ENCODE results near the gene TMC2.

Gene TMC2

DNA sequence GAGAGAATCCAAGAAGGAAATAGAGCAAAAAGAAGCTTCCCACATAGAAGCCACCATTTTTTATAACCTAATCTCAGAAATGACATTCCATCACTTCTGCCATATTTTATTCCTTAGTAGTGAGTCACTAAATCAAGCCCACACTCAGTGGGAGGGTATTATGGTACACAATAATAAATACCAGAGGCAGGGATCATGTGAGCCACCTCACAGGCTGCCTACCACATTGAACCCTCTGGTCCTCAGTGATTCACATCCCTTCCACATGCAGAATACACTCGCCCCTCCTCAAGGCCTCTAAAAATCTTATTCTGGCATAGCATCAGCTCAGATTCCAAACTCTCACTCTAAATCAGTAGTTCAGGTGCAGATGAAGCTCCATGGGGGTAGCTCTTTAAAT is 49.4 kb downstream of the TMC2 start:
- no peak for DNase-seq (ENCODE audit: low read depth, low spot score)

DNA sequence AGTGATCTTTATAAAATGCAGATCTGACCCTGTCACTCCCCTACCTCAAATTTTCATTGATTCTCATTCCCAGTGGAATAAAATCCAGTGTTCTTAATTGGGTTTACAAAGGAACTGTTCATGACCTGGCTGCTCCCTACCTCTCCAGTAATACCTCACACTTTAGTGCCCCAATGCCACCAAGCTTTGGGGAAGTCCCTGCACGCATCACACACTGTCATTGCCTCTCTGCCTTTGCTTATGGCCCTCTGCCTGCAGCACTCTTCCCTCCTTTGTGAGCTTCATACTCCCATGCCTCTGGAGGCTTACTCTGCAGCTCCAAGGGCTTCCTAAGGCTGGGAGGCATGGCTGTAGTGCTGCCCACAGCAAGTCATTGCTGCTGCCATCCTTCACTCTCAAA is 57.4 kb downstream of the TMC2 start:
- no peak for DNase-seq (ENCODE audit: low read depth, low spot score)

DNA sequence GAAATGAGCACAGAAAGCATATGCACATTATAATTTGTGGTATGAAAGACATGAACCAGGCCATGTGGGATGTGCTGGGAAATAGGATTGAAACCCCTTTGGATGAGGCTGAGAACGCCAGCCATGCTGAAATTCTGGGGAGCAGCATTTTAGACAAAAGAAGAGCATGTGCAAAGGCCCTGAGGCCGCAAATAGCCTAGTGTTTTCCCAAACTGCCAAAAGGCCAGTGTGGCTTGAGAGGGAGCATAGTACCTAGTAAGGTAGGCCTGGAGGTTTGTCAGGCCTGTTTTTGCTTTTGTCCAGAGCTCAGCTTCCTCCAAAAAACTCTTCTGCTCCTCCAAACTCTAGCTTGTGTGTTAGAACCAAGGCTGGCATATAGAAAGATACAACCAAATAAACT is 58.7 kb downstream of the TMC2 start:
- DNase-seq (ENCODE audit: low read depth, low spot score) = no peak

DNA sequence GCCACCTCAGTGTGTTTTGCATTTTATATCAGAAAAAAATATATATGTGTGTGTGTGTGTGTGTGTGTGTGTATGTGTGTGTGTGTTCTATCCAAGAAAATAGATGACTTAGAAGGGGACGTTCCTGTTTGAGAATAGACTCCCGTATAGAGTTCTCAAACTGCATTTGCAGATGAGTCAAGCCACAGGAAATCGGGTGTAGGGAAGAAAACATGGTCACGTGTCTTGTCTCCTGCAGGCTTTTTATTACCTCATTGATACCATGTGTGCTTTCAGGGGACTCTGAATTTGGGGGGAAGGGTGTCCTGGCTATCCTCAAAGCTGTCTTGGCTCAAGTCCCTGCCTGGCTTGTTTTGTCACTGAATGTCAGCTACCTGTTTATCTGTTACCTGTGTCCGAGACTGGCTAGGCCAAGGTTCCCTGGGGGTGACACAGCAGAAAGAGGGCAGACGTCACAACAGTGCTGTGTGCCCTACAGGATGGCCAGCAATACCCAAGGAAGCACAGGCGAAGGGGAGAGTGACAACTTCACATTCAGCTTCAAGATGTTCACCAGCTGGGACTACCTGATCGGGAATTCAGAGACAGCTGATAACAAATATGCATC is 60.4 kb downstream of the TMC2 start:
- DNase-seq (ENCODE audit: low read depth, low spot score) = no peak

DNA sequence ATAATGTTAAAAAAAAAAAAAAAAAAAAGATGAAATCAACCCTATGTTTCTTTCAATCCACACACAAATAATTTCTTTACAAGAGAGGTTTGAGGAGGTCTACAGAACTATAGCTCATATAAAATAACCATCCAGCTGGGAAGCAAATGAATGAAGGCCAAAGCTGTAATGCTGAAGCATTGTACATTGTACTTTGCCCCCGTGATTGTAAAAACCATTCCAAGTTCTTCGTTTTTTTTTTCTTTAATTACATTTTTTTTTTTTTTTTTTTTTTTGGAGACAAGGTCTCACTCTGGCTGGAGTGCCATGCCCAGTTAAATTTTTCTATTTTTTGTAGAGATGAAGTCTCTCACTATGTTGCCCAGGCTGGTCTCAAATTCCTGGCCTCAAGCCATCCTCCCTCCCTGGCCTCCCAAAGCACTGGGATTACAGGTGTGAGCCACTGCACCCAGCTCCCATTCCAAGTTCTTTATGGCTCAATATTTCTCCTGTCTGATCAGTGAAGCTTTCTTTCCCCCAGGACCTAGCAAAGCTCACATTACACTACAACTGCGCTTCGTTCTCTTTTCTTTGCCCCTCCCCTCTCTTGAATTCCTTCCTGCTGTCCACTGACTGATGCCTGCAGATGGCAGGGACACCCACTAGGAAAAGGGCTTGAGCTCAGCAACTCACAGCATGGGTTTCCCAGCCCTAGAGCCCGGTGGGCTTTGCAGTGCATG is 63.1 kb downstream of the TMC2 start:
- DNase-seq (ENCODE audit: low read depth, low spot score) = no peak

DNA sequence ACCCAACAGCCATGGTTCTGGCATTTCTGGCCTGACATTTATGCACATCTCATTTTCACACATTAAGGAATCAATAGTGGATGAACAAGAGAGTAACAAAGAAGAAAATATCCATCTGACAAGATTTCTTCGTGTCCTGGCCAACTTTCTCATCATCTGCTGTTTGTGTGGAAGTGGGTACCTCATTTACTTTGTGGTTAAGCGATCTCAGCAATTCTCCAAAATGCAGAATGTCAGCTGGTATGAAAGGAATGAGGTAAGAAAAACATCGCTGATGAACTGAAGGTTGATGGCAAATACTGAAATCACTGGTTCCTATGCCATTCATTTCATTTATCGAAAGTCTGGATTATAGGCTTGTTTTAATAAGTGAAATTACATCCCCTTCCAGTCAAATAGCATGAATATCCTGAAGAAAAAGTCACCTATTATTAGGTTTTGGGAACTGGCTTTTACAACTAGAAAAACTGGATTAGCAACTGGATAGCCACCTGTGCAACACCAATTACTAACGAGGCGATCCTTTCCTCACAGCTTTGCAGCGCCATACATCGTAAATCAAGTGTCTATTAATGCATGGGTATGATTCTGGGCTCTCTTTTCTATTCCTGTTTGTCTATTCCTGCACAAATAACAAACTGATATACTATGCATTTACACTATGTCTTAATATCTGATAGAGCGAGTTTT is 65.8 kb downstream of the TMC2 start:
- no peak for DNase-seq (ENCODE audit: low read depth, low spot score)

DNA sequence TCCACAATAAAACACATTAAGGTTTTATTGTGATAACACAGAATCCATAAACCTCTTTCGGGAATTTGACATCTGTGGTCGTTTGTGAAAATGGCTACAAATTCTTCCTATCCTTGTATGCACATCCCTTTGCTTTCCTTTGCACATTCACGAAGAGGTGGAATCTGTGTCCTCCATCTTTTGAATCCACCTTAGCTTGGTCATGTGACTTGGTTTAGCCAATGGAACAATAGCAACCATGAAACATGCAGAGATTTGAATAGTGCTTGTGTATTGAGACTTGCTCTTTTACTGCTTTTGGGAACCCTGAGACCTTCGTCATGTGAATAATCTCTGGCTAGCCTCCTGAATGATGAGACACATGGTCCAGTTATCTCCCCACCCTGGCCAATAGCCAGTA is 66.4 kb downstream of the TMC2 start:
- no peak for DNase-seq (ENCODE audit: low read depth, low spot score)

DNA sequence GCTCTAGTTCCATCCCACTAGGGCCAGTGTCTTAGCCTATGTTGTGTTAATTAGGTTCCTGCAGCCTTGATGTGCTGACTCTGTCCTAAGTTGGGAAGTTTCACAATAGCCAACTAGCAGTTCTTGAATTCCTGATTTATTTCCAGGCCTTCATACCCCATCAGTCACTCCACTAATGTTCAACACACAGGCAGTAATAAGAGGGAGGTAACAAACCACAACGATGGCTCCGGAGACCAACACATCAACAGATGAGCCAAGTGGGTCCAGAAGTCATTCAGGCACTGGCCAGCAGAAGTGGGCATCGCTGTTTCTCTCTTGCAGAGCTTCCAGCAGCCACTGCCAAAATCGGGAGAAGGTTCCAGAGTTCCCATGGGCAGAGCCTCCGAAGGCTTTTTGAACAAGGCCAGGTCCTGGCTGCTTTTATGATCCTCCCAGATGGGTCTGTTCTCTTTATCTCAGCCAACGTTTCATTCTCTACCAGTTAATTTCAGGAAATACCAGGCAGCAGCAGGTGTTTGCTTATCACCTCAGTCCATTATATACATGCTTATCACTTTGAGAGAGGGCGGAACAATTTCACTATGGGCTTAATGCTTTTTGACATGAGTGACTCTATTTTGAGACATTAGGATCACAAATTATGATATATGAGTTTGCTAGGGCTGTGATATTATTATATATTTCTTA is 67.6 kb downstream of the TMC2 start:
- no peak for DNase-seq (ENCODE audit: low read depth, low spot score)

DNA sequence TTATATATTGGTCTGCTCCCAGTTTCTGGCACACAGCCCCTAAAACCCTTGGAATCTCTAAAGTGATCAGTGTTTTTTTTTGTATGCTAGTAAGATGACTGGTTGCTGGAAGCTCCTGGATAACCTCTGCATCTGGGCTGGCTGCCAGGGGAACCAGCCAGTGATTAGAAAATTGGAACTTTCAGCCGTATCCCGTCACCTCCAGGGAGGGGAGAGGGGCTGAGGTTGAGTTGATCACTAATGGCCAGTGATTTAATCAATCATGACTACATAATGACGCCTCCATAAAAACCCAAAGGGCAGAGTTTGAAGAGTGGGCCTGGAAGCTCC is 68.1 kb downstream of the TMC2 start:
- DNase-seq (ENCODE audit: low read depth, low spot score) = no peak

DNA sequence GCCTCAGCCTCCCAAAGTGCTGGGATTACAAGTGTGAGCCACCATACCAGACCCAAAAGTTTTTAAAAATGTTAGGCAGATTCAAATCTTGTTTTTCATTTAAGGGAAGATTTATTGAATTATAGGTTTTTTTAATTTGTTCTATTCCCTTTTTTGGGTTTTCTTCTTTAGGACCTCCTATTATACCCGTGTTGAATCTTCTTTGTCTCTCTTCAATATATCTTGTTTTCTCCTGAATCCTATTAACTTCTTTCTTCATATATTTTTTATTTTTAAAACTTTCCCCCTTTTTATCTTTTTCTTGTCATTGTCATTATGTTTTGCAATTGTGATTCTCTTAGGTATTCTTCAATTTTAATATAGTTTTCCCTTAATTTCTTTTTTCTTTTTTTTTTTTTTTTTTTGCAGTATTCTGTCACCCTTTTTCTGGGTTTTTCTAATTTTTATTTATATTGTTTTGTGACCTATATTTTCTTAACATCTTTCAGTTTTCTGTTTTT is 70.2 kb downstream of the TMC2 start:
- no peak for DNase-seq (ENCODE audit: low read depth, low spot score)

DNA sequence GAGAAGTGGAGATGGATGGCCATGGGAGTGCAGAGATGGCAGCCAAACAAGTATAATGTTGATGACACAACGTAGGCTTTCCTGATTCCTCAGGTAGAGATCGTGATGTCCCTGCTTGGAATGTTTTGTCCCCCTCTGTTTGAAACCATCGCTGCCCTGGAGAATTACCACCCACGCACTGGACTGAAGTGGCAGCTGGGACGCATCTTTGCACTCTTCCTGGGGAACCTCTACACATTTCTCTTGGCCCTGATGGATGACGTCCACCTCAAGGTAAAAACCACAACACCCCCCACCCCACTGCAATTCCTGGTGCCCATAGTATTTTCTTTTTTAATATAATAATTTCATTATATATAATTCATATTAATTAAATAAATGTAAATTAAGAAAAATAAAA is 74.0 kb downstream of the TMC2 start:
- no peak for DNase-seq (ENCODE audit: low read depth, low spot score)

DNA sequence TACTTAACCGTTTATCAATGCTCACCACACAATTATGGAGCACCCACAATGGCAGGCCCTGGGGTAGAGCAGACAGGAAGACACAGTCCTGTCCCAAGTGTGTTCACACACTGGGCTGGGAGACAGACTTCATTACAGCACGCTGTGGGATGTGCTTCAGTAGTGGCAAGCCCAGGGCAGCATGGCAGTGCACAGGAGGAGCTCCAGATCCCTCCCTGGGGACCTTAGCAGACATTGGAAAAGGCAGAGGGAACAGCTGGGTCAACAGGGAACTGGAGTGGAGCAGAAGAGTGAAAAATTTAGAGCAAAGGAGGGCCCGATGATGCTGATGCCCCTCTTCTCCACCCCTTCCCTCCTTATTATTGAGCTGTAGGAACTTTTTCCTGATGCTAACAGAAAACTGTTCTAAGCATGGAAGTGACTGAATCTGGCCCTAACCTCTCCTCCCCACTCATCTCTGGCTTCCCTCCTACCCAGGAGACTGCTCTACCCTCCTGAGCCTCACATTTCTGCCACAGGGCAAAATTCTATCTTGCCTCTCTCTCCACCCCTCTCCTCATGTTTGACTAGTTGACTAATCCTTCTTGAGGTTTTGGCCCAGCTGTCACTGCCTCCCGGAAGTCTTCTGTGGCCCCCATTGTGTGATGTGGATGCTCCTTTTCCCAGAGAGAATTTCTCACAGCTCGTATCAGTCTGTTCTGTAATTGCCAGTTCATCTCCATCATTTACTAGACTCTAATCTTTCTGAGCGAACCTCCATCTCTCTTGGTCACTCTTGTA is 74.8 kb downstream of the TMC2 start:
- DNase-seq (ENCODE audit: low read depth, low spot score) = no peak

DNA sequence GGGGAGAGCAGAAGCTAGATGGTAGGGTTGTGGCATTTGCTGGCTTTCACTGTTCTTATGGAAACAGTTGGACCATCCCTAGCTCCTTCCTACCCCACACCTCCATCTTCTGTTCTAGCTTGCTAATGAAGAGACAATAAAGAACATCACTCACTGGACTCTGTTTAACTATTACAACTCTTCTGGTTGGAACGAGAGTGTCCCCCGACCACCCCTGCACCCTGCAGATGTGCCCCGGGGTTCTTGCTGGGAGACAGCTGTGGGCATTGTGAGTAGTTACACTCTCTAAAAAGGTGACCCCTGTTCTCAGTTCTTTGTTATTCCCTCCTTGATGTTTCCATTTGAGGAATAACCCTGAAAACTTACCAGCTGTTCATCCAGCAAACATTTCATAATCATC is 75.7 kb downstream of the TMC2 start:
- DNase-seq (ENCODE audit: low read depth, low spot score) = no peak

DNA sequence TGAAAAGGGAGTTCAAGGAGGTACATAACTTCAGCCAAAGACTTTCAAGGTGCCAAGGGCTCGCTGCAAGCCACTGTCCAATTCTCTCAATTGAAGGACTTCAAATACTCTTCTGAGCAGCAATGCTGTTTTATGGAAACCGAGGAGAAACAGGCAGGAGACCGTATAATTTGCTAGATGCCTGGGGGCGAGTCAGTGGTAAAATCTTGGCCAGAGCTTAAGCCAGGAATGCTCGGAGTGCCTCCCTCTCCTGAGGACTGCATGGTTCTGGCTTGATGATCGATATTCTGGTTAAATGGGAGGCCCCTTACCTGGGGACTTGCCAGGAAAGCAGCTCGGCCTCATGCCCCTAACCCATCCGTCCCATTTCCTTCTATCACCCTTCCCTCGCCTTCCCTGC is 80.3 kb downstream of the TMC2 start:
- DNase-seq (ENCODE audit: low read depth, low spot score) = no peak

DNA sequence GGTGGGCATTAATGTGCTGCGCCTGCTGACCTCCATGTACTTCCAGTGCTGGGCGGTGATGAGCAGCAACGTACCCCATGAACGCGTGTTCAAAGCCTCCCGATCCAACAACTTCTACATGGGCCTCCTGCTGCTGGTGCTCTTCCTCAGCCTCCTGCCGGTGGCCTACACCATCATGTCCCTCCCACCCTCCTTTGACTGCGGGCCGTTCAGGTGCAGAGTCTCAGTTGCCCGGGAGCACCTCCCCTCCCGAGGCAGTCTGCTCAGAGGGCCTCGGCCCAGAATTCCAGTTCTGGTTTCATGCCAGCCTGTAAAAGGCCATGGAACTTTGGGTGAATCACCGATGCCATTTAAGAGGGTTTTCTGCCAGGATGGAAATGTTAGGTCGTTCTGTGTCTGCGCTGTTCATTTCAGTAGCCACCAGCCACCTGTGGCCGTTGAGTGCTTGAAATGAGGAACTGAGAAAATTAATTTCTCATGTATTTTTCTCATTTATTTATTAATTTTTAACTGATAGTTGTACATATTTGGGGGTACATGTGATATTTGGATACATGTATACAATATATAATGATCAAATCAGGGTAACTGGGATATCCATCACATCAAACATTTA is 80.8 kb downstream of the TMC2 start:
- DNase-seq (ENCODE audit: low read depth, low spot score) = no peak

DNA sequence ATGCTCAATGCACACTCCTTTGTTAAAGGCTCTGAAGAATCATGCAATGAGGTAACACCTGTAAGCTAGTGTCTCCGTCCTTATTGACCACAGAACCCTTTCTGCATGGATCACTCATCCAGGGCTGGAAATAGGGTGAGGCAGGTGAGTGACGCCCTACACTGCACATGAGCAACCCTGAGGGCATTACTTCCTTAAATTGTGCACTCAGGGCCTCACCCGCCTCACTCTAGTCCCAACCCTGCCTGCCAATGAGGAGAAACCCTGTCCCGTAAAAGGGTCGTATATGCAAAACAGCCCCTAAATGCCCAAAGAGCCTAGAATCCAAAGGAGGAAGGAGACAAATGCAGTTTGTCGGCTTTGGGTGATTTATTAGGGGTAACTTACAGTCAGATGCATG is 82.4 kb downstream of the TMC2 start:
- DNase-seq (ENCODE audit: low read depth, low spot score) = no peak

DNA sequence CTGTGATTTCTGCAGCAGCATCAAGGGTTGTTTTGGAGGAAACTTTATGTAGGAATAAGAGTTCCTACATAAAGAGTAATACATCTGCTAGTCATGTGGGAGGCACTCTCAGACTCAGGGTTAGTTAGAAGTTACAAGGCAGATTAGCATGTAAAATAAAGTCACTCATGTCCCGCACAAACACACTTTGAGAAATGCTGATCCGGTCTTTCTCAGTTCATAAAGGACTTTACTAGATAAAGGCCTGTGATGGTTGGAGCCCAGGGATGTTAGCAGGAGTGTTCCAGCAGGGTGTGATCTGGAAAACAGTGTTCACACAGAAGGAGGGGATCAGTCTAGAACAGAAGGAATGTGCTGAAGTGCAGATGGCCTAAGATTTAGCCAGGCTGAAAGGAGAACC is 83.0 kb downstream of the TMC2 start:
- DNase-seq (ENCODE audit: low read depth, low spot score) = no peak

DNA sequence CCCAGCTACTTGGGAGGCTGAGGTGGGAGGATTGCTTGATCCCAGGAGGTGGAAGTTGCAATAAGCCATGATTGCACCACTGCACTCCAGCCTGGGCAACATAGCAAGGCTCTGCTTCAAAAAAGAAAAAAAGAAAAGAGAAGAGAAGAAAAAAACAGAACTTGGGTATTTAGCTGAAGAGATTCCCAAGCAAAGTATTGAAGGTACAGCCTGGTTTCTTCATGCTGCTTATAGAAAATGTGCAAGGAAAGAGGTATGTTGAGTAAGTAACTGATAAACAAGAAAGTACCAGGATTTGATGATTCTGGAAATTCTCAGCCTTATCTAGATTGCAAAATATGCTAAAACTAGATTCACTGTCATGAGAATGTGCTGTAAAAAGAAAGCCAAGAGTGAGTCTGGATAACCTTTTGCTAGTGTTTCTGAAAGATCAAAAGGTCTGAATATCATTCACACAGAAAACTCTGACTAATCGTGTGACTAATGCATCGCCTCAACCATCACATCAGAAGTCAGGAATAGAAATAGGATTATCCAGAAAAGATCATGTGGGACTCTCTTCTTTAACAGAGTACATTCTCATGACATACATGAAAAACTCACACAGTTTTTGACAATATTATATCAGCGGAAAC is 83.7 kb downstream of the TMC2 start:
- DNase-seq (ENCODE audit: low read depth, low spot score) = no peak

DNA sequence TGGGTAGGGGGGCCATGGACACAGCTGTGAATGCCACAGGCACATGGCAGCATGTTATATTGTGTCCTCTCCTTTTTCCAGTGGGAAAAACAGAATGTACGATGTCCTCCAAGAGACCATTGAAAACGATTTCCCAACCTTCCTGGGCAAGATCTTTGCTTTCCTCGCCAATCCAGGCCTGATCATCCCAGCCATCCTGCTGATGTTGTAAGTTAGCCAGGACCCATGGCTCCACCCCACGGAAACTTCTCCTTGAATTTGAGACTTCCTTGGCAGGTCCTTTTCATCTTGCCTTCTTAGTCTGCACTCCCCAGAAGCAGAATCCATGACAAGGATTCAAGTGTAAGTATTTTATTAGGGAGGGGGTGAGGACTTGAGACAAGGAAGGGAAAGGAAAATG is 87.8 kb downstream of the TMC2 start:
- DNase-seq (ENCODE audit: low read depth, low spot score) = no peak

DNA sequence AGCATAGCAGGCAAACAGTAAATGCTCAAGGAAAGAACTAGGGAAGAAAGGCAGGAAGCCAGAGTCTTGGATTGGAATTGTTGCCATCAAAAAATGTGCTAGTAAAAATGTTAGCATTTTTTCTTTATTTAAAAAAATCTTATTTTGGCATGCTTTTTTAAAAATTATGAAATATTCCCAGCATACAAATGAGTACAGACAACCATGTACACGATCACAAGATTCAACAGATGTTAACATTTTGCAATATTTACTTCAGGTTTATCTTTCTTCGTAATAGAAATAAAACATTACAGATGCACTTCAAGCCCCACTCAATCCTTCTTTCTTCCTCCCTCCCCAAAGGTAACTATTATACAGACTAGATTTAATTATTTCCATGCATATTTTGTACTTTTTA is 88.7 kb downstream of the TMC2 start:
- no peak for DNase-seq (ENCODE audit: low read depth, low spot score)

Data from activated CD4-positive, CD25-positive, alpha-beta regulatory T cell treated with anti-CD3 and anti-CD28 coated beads, Interleukin-2, amount 50 U/mL, for 16 hours (primary cell).